Activated CD4-positive, alpha-beta T cell treated with anti-CD3 and anti-CD28 coated beads, Interleukin-10, Interleukin-2, amounts not matched to agents 100 ng/mL and 50 ng/mL, durations not matched to agents 16 hours and 8 hours (primary cell): ENCODE results near the gene RPIA.
"Not testable (repeated sequence)": the region's sequence is repeated elsewhere in the genome, so short reads cannot be mapped to it uniquely, and the experiment has no call there.

Source experiments
- DNase-seq: peaks from one replicate; pipeline ENCODE4 v3.0.0-alpha.2; 2020

RPIA gene

GRCh38 chr2:88691339-88692183 is at the start of gene RPIA:
Gene RPIA, plus strand, starts transcription at chr2:88691673. Its CDS starts 26 bp downstream, at chr2:88691699.
- peak; percentile 99 for DNase-seq

- DNase-seq: no peak
Measured at GRCh38 chr2:88642278-88642677, 49.2 kb upstream of the RPIA start.

- not testable (repeated sequence) for DNase-seq
Measured at GRCh38 chr2:88645291-88645882, 46.1 kb upstream of the RPIA start.

GRCh38 chr2:88651646-88652045 is 39.8 kb upstream of the RPIA start:
- DNase-seq: no peak

GRCh38 chr2:88654714-88655113 is 36.8 kb upstream of the RPIA start:
- DNase-seq: no peak

- no peak for DNase-seq
Measured at GRCh38 chr2:88656690-88657089, 34.8 kb upstream of the RPIA start.

GRCh38 chr2:88657131-88657530 is 34.3 kb upstream of the RPIA start:
- no peak for DNase-seq

GRCh38 chr2:88658326-88658725 is 33.1 kb upstream of the RPIA start:
- DNase-seq: no peak

- no peak for DNase-seq
Measured at GRCh38 chr2:88658881-88659537, 32.5 kb upstream of the RPIA start.

- no peak for DNase-seq
Measured at GRCh38 chr2:88659538-88659915, 31.9 kb upstream of the RPIA start.

- no peak for DNase-seq
Measured at GRCh38 chr2:88660622-88661021, 30.9 kb upstream of the RPIA start.

- DNase-seq: no peak
Measured at GRCh38 chr2:88666576-88666975, 24.9 kb upstream of the RPIA start.

GRCh38 chr2:88667219-88667618 is 24.3 kb upstream of the RPIA start:
- no peak for DNase-seq

GRCh38 chr2:88668862-88669261 is 22.6 kb upstream of the RPIA start:
- DNase-seq: no peak

- DNase-seq: peak; percentile 49
Measured at GRCh38 chr2:88669482-88670214, 21.8 kb upstream of the RPIA start.

- DNase-seq: peak; percentile 56
Measured at GRCh38 chr2:88671786-88672427, 19.6 kb upstream of the RPIA start.

- no peak for DNase-seq
Measured at GRCh38 chr2:88673363-88673762, 18.1 kb upstream of the RPIA start.

GRCh38 chr2:88680266-88680902 is 11.1 kb upstream of the RPIA start:
- DNase-seq: no peak

GRCh38 chr2:88680916-88681315 is 10.6 kb upstream of the RPIA start:
- no peak for DNase-seq

- DNase-seq: no peak
Measured at GRCh38 chr2:88683160-88684021, 8.1 kb upstream of the RPIA start.

GRCh38 chr2:88684519-88684918 is 7.0 kb upstream of the RPIA start:
- no peak for DNase-seq
